Lower leg skin (tissue), 3 donors: ENCODE results near the gene EFCAB6.

Source experiments
- POLR2A ChIP-seq, 2 donors: fragments of 450-650 bp; IDR thresholded peaks; one replicate each; pipeline ENCODE4 v1.6.1; 2016 to 2017; ENCODE audit warnings: antibody characterized with exemption in 2 of 2, mild to moderate bottlenecking in 1 of 2, moderate library complexity in 1 of 2
- TF ChIP-seq, protein P1 (sequence below), 3 donors: fragments of 450-650 bp; IDR thresholded peaks; one replicate each; pipeline ENCODE4 v1.5.1; 2016; ENCODE audit warnings: antibody characterized with exemption in 3 of 3, mild to moderate bottlenecking in 3 of 3, moderate library complexity in 2 of 3

GRCh38 chr22:43569111-43569510, 243.0 kb downstream of the EFCAB6 start:
- TF ChIP-seq POLR2A (IDR thresholded peaks at IDR 0.05): no peak
- TF ChIP-seq, protein P1, sequence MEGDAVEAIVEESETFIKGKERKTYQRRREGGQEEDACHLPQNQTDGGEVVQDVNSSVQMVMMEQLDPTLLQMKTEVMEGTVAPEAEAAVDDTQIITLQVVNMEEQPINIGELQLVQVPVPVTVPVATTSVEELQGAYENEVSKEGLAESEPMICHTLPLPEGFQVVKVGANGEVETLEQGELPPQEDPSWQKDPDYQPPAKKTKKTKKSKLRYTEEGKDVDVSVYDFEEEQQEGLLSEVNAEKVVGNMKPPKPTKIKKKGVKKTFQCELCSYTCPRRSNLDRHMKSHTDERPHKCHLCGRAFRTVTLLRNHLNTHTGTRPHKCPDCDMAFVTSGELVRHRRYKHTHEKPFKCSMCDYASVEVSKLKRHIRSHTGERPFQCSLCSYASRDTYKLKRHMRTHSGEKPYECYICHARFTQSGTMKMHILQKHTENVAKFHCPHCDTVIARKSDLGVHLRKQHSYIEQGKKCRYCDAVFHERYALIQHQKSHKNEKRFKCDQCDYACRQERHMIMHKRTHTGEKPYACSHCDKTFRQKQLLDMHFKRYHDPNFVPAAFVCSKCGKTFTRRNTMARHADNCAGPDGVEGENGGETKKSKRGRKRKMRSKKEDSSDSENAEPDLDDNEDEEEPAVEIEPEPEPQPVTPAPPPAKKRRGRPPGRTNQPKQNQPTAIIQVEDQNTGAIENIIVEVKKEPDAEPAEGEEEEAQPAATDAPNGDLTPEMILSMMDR (IDR thresholded peaks at IDR 0.05): no peak
